GM12873 (cell line): ENCODE data around the gene PADI6.

Experiments used
- TF ChIP-seq, protein P1 (sequence below): IDR thresholded peaks from 2 replicates; pipeline ENCODE4 v1.5.1; 2012; ENCODE audit warnings: low read depth, mild to moderate bottlenecking, moderate library complexity, low read length, control low read depth; ENCODE audit not compliant: insufficient read depth; ENCODE audit errors: missing control alignments

Gene PADI6

DNA sequence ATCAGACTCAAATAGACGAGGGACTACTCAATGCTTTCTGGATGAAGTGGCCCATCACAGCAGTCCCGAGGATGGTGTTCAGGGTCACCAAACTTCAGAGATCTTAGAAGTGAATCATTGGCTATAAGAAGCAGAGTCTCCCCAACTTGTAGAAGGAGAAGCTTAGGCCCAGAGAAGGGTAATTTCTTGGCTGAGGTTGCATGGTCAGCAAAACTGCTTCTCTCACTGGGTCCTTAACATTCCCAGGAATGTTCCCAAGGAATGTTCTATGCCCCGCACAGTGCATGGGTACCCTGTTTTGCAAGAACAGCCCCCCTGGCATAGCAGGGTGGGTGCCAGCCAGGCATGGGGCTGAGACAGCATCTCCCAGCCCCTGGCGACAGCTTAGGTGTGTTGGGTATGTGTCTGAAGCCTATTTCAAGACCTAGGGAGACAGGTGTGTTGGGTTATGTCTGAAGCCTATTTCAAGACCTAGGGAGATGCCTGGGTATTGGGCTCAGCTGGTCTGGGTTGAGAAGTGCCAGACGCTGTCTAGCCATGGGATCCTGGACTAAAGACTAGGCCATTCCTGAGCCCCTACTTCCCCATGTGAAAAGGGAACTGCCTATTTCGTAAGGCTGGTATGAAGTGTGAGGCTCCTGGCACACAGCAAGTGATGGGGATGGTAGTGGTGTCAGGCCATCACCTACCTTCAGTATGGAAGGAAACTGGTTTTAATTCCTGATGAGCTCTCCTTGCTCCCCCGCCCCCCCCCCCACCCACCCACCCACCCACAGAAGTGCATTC is 26.1 kb downstream of the PADI6 start:
- TF ChIP-seq, protein P1, sequence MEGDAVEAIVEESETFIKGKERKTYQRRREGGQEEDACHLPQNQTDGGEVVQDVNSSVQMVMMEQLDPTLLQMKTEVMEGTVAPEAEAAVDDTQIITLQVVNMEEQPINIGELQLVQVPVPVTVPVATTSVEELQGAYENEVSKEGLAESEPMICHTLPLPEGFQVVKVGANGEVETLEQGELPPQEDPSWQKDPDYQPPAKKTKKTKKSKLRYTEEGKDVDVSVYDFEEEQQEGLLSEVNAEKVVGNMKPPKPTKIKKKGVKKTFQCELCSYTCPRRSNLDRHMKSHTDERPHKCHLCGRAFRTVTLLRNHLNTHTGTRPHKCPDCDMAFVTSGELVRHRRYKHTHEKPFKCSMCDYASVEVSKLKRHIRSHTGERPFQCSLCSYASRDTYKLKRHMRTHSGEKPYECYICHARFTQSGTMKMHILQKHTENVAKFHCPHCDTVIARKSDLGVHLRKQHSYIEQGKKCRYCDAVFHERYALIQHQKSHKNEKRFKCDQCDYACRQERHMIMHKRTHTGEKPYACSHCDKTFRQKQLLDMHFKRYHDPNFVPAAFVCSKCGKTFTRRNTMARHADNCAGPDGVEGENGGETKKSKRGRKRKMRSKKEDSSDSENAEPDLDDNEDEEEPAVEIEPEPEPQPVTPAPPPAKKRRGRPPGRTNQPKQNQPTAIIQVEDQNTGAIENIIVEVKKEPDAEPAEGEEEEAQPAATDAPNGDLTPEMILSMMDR, result no peak

DNA sequence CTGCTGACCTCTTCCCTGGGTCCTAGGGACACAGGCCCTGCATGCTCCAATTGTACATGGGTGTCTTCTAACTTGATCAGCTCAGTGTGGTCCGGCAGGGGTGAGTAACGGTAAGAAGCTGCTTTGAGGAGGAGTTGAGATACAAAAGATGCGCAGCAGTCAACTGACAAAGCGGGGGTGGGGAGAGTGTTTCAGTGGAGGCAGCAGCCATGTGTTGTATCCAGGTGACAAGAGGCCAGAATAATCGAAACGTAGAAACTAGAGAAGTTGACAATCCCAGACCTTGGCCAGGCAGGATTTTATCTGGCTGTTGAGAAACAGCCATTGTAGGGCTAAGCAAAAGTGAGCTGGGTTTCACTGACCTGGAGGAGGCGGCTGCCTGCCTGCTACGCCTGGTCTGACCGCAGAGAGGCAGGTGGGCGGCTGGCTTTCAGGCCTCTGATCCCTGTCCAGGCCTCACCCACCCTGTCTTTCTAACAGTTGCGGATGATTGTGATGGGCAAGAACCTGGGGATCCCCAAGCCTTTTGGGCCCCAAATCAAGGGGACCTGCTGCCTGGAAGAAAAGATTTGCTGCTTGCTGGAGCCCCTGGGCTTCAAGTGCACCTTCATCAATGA is 28.8 kb downstream of the PADI6 start:
- TF ChIP-seq, protein P1, result no peak

DNA sequence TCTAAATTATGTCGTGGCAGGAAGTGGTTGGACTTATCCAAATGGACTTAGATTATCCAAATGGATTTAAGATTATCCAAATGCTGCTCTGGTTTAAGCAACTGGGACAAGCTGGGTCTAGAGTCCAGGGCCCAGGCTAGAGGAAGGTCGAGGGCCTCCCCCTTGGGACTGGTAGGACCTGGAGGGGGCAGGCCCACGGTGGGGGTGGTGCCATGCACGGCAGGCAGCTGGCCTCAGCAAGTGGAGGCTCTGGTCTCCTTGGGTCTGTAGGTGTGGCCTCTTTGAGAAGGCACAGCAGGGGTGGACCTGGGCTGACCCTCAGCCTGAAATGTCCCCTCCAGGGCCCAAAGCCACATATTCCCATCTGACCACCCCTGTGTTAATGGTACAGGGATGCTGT is 29.8 kb downstream of the PADI6 start:
- TF ChIP-seq, protein P1, result no peak

DNA sequence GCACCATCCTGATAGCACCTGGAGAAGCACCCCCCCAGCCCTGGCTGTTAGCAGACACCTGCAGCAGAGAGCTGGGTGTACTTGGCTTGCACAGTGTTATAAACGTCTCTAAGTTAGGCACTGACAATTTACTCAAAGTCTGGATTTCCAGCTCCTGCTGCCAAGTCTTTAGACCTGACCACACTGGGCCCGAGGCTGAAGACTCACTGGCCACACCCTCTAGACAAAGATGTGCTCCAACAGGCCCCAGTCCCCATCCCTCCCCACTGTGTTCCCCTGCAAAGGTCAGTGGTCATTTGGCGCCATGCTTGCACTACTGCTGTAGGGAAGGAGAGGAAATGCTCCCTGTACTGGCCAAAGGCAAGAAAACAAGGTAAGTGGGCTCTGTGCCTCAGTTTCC is 31.1 kb downstream of the PADI6 start:
- TF ChIP-seq, protein P1, result no peak

DNA sequence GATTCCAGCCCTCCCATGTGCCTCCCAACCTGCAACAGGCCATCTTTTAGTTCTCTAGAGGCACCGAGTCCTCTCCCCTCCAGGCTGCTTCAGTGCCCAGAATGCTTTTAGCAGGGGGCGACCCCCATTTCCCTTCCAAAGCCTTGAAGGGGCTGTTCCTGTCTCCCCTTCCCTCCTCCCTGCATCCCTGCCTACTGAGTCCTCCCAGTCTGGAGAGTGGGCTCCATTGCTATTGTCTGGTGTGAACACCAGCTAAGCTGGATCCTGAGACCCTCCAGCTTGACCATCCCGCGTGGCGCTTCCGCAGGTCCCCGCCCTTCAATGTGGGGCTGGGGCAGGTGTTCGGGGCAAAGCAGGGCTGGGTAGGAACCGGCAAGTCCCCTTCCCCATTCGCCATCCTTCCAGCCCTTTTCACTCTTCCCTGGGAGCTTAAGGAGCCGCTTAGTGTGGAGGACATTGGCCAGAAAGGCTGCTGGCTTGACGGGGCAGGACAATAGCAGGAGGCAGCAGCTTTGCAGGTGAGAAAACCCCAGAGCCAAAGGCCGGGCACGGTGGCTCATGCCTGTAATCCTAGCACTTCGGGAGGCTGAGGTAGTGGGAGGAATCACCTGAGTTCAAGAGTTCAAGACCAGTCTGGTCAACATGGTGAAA is 32.2 kb downstream of the PADI6 start:
- TF ChIP-seq, protein P1, result no peak

DNA sequence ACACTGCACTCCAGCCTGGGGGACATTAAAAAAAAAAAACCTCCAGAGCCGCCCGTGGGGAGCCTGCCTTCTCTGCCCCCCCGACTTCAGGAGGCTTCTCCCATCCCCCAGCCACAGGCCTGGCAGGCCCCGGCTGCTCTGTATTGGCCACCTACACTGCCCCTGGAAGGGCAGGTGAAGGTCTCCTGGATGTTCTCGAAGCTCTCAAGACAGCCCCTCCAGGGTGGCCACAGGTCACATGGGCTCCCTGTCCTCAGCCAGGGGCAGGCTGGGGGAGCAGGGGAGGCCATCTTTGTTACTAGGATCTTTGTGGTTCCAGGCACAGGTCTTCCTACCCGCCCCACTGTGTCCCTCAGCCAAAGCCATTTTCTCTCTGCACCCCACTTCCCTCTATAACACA is 32.8 kb downstream of the PADI6 start:
- TF ChIP-seq, protein P1, result no peak
